Heart right ventricle (tissue), 16 donors: ENCODE results near the gene ACTA2. TPM values are rescaled to one million over a fixed set of nuclear protein-coding genes. Genes with fewer than 3 reads are reported as not detected.

Experiments used
- ATAC-seq, 8 donors: fragments of 200-7000 bp; cut with Tn5 transposase; one replicate each; pipeline ENCODE4 v1.9.1; 2020; ENCODE audit warnings: mild to moderate bottlenecking in 8 of 8, moderate library complexity in 8 of 8, moderate number of reproducible peaks in 1 of 8
- DNase-seq, 2 donors: peaks; one replicate each; pipeline ENCODE4 v3.0.0-alpha.2; 2020
- H3K27ac ChIP-seq, 10 donors: fragments of 200-600 bp; sonication (generic) in 2 of 10; one replicate each; pipeline versions ENCODE4 v1.5.0 to v1.8.0; 2020 to 2022; ENCODE audit warnings: mild to moderate bottlenecking in 3 of 10
- H3K27me3 ChIP-seq, 7 donors: fragments of 200-600 bp; one replicate each; pipeline ENCODE4 v1.8.0; 2021 to 2022; ENCODE audit warnings: mild to moderate bottlenecking in 2 of 7
- H3K36me3 ChIP-seq, 9 donors: fragments of 200-600 bp; sonication (generic) in 1 of 9; one replicate each; pipeline versions ENCODE4 v1.5.0 to v1.8.0; 2020 to 2022; ENCODE audit warnings: mild to moderate bottlenecking in 2 of 9
- H3K4me1 ChIP-seq, 9 donors: fragments of 200-600 bp; sonication (generic) in 1 of 9; one replicate each; pipeline versions ENCODE4 v1.5.0 to v1.8.0; 2020 to 2022; ENCODE audit warnings: mild to moderate bottlenecking in 4 of 9
- H3K4me3 ChIP-seq, 10 donors: fragments of 200-600 bp; sonication (generic) in 2 of 10; one replicate each; pipeline versions ENCODE4 v1.5.0 to v1.8.0; 2020 to 2022; ENCODE audit warnings: mild to moderate bottlenecking in 7 of 10, moderate library complexity in 2 of 10
- H3K9me3 ChIP-seq, 11 donors: fragments of 200-600 bp in 10 of 11; sonication (generic) in 2 of 11; one replicate each; pipeline versions ENCODE4 v1.5.0 to v1.8.0; 2013 to 2022; ENCODE audit warnings: mild to moderate bottlenecking in 2 of 11, control low read depth in 1 of 11, moderate library complexity in 1 of 11
- CTCF ChIP-seq, 9 donors: fragments of 200-600 bp; sonication (generic) in 2 of 9; IDR thresholded peaks; one replicate each; pipeline versions ENCODE4 v1.5.0 to v1.8.0; 2021 to 2022; ENCODE audit warnings: antibody characterized with exemption in 9 of 9, mild to moderate bottlenecking in 5 of 9, moderate library complexity in 1 of 9
- WGBS, 2 donors: extraction: QIAGEN DNeasy Blood & Tissue Kit; methylation state at CpG; one replicate each; pipeline ENCODE4 v1.1.7; 2013; ENCODE audit warnings: inconsistent platforms in 1 of 2; 5-methylcytosine and 5-hydroxymethylcytosine counted together
- intact Hi-C, 10 donors: fragments of 100-400 bp; cut with DNase I; formaldehyde crosslinking; loops; one replicate each; pipeline versions ENCODE4 v1.11.1 to v1.14.2; 2022
- polyA plus RNA-seq, 2 donors: library from polyadenylated mRNA; stranded (reverse); fragments of 200-250 nt; gene quantifications; one replicate each; pipeline ENCODE4 v1.2.3, GENCODE V29; 2013
- total RNA-seq, 10 donors: library from RNA; stranded (reverse); fragmentation: NEBNext Ultra II Directional in 3 of 10; extraction: Animal tissue kit (Norgen Biotek cat#: 25700) in 3 of 10; gene quantifications; one replicate each; pipeline versions ENCODE4 v1.2.1 to v1.2.4, GENCODE V29; 2021 to 2023
- donor health status: Arrhythmogenic right ventricular cardiomyopathy.
- donor health status: ischemic (EF 13 %, LVEDD 7.1; RV severe dilation, severe dysfunction).
- donor health status: healthy with polysubstance abuse.
- donor health status: DM: no; HTN: yes; CAD: no.
- donor health status: DM: no; HTN: no; CAD: no.
- donor health status: ischemic (EF 25% LVEDD 6.9; RV normal size, moderate dysfunction).
- donor health status: ischemic (EF 25% LVEDD 5.7; RV mildly dilated, moderate dysfunction).
- donor health status: healthy.
- donor health status: DM: yes; HTN: yes; CAD: no.
- donor health status: Ischemic cardiomyopathy.
- donor health status: ischemic (EF 35%, LVEDD 5.7; RV mildly dilated, moderate dysfunction).
- donor health status: nonischemic (EF 11% LVEDD 7.7; RV severe dilation, severe dysfunction).
- donor health status: DM: yes; HTN: yes; CAD: no.
- donor health status: PGD.
- donor health status: ischemic (EF 29% LVEDD 5.4; RV normal size, mild dysfunction).
- donor health status: nonischemic (EF 23%, LVEDD 6.1; RV moderate dilation, normal function).

ACTA2 gene
- total and polyA plus RNA-seq, 12 donors = 59.4 to 358 (median 76.5) TPM

DNA sequence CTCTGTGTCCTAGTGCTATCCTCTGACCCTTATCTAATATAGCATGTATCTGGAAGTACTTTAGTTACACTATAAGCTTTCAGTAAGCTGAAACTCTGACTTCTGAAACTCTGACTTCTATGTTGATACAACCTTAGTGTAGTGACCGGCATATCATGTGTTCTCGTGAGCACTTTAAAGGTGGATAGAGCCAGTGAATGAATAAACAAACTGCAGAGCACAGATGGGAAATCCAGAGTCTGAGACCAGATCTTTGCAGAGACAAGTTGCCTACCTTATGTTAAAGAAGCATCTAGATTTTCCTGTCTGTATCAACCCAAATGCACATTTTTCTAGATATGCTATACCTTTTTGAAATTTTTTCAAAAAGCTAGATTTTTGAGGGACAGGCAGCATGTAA is 3.5 kb downstream of the ACTA2 start:
- peak overlapping the region in 6 of 10 donors; percentile 1 to 53 (median 41) for H3K4me3 ChIP-seq
- WGBS, 2 donors = 72 to 81% methylated on average over 2 of the region's 2 CpGs
- DNase-seq (no peak), ATAC-seq (no peak)
- intact Hi-C loops = no loop called here
- H3K27ac ChIP-seq = peak overlapping the region in 1 of 10 donors; percentile 5
- H3K36me3 ChIP-seq = peaks cover 0 to 25% (median 5%) of the 10 kb centered on the region in 9 donors
- H3K27me3 ChIP-seq = no peaks in the 10 kb centered on the region
- TF ChIP-seq CTCF (IDR thresholded peaks at IDR 0.05) = no peak
- no peaks in the 10 kb centered on the region for H3K9me3 ChIP-seq
- peaks cover 0 to 51% (median 24%) of the 10 kb centered on the region in 9 donors for H3K4me1 ChIP-seq

DNA sequence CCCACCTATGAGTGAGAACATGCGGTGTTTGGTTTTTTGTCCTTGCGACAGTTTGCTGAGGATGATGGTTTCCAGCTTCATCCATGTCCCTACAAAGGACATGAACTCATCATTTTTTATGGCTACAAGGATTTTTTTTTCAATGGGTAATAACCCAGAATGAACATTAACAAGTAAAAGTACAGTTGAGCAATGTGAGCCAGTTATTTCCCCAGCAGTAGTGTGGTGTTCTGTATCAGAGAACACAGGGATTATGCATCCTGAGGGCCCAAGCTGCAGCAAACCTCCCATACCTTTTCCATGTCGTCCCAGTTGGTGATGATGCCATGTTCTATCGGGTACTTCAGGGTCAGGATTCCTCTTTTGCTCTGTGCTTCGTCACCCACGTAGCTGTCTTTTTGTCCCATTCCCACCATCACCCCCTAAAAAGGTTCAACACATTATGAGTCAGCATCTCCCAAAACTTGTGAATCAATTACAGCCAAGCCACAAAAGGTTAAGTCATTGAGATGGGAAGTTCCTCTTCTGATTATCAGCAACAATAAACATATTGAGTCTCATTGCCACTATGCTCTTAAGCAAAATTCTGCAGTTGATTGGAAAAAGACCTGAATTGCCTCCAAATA is 5.5 kb downstream of the ACTA2 start:
- no peak for TF ChIP-seq CTCF (IDR thresholded peaks at IDR 0.05)
- DNase-seq (no peak), ATAC-seq (no peak)
- WGBS, 2 donors = 85 to 90% methylated on average over 4 to 5 of the region's 6 CpGs
- peaks cover 0 to 38% (median 20%) of the 10 kb centered on the region in 9 donors for H3K4me1 ChIP-seq
- no peaks in the 10 kb centered on the region for H3K27me3 ChIP-seq
- no peak overlapping the region for H3K27ac ChIP-seq
- H3K4me3 ChIP-seq = peak overlapping the region in 1 of 10 donors; percentile 53
- H3K36me3 ChIP-seq = peaks cover 0 to 45% (median 7%) of the 10 kb centered on the region in 9 donors
- intact Hi-C loops = no loop called here
- H3K9me3 ChIP-seq = no peaks in the 10 kb centered on the region

DNA sequence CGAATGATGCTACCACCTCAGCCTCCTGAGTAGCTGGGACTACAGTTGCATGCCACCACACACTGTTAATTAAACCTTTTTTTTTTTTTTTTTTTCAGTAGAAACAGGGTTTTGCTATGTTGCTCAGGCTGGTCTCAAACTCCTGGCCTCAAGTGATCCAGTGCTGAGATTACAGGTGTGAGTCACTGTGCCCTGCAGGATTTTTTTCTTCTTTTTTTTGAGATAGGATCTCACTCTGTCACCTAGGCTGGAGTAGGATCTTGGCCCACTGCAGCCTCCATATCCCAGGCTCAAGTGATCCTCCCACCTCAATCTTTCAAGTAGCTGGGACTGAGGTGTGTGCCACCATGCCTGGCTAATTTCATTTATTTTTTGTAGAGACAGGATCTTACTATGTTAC is 6.4 kb downstream of the ACTA2 start:
- H3K9me3 ChIP-seq = no peaks in the 10 kb centered on the region
- no peak overlapping the region for H3K4me3 ChIP-seq
- no peaks in the 10 kb centered on the region for H3K27me3 ChIP-seq
- 92 to 95% methylated on average over 1 of the region's 1 CpG for WGBS, 2 donors
- intact Hi-C loops = no loop called here
- peaks cover 0 to 53% (median 7%) of the 10 kb centered on the region in 9 donors for H3K36me3 ChIP-seq
- ATAC-seq (no peak), DNase-seq (no peak)
- peaks cover 0 to 31% (median 14%) of the 10 kb centered on the region in 9 donors for H3K4me1 ChIP-seq
- no peak for TF ChIP-seq CTCF (IDR thresholded peaks at IDR 0.05)
- no peak overlapping the region for H3K27ac ChIP-seq

- WGBS, 2 donors = 77 to 88% methylated on average over 3 of the region's 3 CpGs
- Histone ChIP-seq H3K27me3 (no peaks in the 10 kb centered on the region), H3K4me3 (no peak overlapping the region), H3K4me1 (peaks cover 0 to 17% (median under 1%) of the 10 kb centered on the region in 9 donors), H3K9me3 (no peaks in the 10 kb centered on the region), H3K36me3 (peaks cover 0 to 67% (median 13%) of the 10 kb centered on the region in 9 donors), H3K27ac (no peak overlapping the region)
- ATAC-seq = no peak
- intact Hi-C loops = no loop called here
- no peak for TF ChIP-seq CTCF (IDR thresholded peaks at IDR 0.05)
- no peak for DNase-seq
Measured at GRCh38 chr10:88944813-88945212, 7.8 kb downstream of the ACTA2 start.
